ENCODE results near the gene GLRA1.
A peak's percentile ranks its signal among the peaks of the same experiment; 100 is the strongest.
"Not testable (repeated sequence)": the region's sequence is repeated elsewhere in the genome, so short reads cannot be mapped to it uniquely, and the experiment has no call there.

The GLRA1 gene

GRCh38 chr5:151873701-151874100, 51.0 kb downstream of the GLRA1 start:
- no peak for DNase-seq

GRCh38 chr5:151872701-151873100, 52.0 kb downstream of the GLRA1 start:
- no peak for DNase-seq

- no peak for DNase-seq
Measured at GRCh38 chr5:151870820-151871219, 53.8 kb downstream of the GLRA1 start.

GRCh38 chr5:151870271-151870670, 54.4 kb downstream of the GLRA1 start:
- no peak for DNase-seq

GRCh38 chr5:151869843-151870242, 54.8 kb downstream of the GLRA1 start:
- no peak for DNase-seq

- peak; percentile 62 for DNase-seq
Measured at GRCh38 chr5:151868451-151868850, 56.2 kb downstream of the GLRA1 start.

- no peak for DNase-seq
Measured at GRCh38 chr5:151864061-151864748, 60.4 kb downstream of the GLRA1 start.

- no peak for DNase-seq
Measured at GRCh38 chr5:151863566-151863965, 61.1 kb downstream of the GLRA1 start.

- no peak for DNase-seq
Measured at GRCh38 chr5:151862811-151863472, 61.7 kb downstream of the GLRA1 start.

- DNase-seq: not testable (repeated sequence)
Measured at GRCh38 chr5:151860867-151861266, 63.8 kb downstream of the GLRA1 start.

- no peak for DNase-seq
Measured at GRCh38 chr5:151856861-151857260, 67.8 kb downstream of the GLRA1 start.

- DNase-seq: no peak
Measured at GRCh38 chr5:151855701-151856100, 69.0 kb downstream of the GLRA1 start.

- no peak for DNase-seq
Measured at GRCh38 chr5:151847871-151848270, 76.8 kb downstream of the GLRA1 start.

- DNase-seq: no peak
Measured at GRCh38 chr5:151846765-151847164, 77.9 kb downstream of the GLRA1 start.

GRCh38 chr5:151832843-151833242, 91.8 kb downstream of the GLRA1 start:
- DNase-seq: not testable (repeated sequence)

GRCh38 chr5:151829370-151829769, 95.3 kb downstream of the GLRA1 start:
- DNase-seq: no peak

- peak; percentile 57 for DNase-seq
Measured at GRCh38 chr5:151825445-151825844, 99.2 kb downstream of the GLRA1 start.

- no peak for DNase-seq
Measured at GRCh38 chr5:151822141-151822540, 102.5 kb downstream of the GLRA1 start.

- no peak for DNase-seq
Measured at GRCh38 chr5:151820903-151821302, 103.7 kb downstream of the GLRA1 start.

- no peak for DNase-seq
Measured at GRCh38 chr5:151820271-151820670, 104.4 kb downstream of the GLRA1 start.

GRCh38 chr5:151819830-151820229, 104.8 kb downstream of the GLRA1 start:
- no peak for DNase-seq

GRCh38 chr5:151815051-151815450, 109.6 kb downstream of the GLRA1 start:
- DNase-seq: no peak

- no peak for DNase-seq
Measured at GRCh38 chr5:151812757-151813309, 111.8 kb downstream of the GLRA1 start.

- no peak for DNase-seq
Measured at GRCh38 chr5:151811593-151812321, 112.9 kb downstream of the GLRA1 start.

Data from CD4-positive, alpha-beta T cell treated with Interleukin-21 for 1 hour (primary cell).